Fibroblast of lung (primary cell): Measurements from ENCODE around the gene NUP160.

Source experiments
- EZH2 ChIP-seq: IDR thresholded peaks from 2 replicates; pipeline ENCODE4 v1.5.1; 2012; ENCODE audit warnings: low read length, control low read depth, mild to moderate bottlenecking; ENCODE audit errors: missing control alignments
- TF ChIP-seq, protein P1 (sequence below), 2 donors: IDR thresholded peaks in 1 of 2; conservative IDR thresholded peaks in 1 of 2; 1 replicate in 1 of 2; 2 replicates in 1 of 2; pipeline ENCODE4 v1.5.1; 2011 to 2012; ENCODE audit warnings: low read length in 2 of 2, control low read depth in 1 of 2, inconsistent platforms in 1 of 2, low read depth in 1 of 2, mild to moderate bottlenecking in 1 of 2

DNA sequence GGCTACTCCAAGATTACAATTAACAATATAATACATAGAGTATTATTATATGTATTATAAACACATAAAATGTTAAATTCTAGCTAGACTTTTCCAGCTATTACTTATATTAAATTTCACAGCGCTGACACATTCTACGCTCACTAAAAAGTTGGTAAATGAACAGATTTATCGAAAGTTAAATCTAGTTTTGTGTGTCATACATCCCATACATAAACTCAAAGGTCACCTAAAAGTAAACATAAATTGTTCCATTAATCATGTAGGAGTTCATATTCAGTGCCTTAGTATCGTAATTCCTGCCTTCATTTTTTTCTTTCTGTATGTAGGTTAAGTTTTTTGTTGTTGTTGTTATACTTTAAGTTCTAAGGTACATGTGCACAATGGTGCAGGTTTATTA, 91.9 kb downstream of the NUP160 start:
- TF ChIP-seq, protein P1, sequence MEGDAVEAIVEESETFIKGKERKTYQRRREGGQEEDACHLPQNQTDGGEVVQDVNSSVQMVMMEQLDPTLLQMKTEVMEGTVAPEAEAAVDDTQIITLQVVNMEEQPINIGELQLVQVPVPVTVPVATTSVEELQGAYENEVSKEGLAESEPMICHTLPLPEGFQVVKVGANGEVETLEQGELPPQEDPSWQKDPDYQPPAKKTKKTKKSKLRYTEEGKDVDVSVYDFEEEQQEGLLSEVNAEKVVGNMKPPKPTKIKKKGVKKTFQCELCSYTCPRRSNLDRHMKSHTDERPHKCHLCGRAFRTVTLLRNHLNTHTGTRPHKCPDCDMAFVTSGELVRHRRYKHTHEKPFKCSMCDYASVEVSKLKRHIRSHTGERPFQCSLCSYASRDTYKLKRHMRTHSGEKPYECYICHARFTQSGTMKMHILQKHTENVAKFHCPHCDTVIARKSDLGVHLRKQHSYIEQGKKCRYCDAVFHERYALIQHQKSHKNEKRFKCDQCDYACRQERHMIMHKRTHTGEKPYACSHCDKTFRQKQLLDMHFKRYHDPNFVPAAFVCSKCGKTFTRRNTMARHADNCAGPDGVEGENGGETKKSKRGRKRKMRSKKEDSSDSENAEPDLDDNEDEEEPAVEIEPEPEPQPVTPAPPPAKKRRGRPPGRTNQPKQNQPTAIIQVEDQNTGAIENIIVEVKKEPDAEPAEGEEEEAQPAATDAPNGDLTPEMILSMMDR (conservative IDR thresholded peaks at IDR 0.05 in 1 of 2, IDR thresholded peaks at IDR 0.05 in 1 of 2; ENCODE audit: low read depth in 1 of 2, low read length in 2 of 2), result no peak
- TF ChIP-seq EZH2, result no peak
